Ovary (tissue), 3 donors: ENCODE data around the gene CAMTA1.

Experiments
- CTCF ChIP-seq, 3 donors: fragments of 450-650 bp in 2 of 3; fragments of 200-600 bp in 1 of 3; IDR thresholded peaks; one replicate each; pipeline versions ENCODE4 v1.5.1 to v1.8.0; 2016 to 2022; ENCODE audit warnings: antibody characterized with exemption in 3 of 3, mild to moderate bottlenecking in 1 of 3
- EP300 ChIP-seq: sonication (generic); formaldehyde crosslinking; IDR thresholded peaks from one replicate; pipeline ENCODE4 v1.6.1; 2017; ENCODE audit warnings: antibody characterized with exemption
- POLR2A ChIP-seq: fragments of 450-650 bp; IDR thresholded peaks from one replicate; pipeline ENCODE4 v1.6.1; 2017; ENCODE audit warnings: antibody characterized with exemption, mild to moderate bottlenecking, moderate library complexity
- donor health status: DM: no; HTN: no; CAD: no.

DNA sequence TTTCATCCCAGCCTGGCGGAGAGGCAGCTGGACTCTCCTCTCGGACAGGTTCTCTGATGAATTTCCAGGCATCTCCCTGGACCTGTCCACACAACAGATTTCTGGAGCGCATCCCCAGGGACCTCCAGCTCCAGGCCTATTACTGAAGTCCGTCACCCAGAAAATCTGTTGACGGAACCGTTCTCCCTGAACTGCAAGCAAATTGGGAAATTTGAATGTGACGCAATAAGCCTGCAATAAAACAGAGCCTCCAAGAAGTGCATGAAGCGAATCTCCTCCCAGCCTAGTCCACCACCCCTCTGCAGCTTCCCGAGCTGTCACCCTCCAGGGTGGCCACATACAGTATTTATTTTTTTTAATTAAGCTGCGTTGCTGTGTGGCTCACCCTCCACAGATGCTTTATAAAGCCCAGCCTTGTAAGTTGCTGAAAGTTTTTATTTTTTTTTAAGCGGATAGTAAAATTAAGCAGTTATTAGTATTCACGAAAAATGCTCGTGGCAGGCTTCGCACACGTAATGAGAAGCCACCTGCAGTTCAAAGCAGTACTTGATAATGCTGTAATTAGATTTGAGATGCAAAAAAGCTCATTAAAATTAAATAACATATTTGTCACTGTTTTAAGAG, 173.3 kb downstream of the CAMTA1 start:
- TF ChIP-seq CTCF (IDR thresholded peaks at IDR 0.05), result no peak
- TF ChIP-seq EP300, result no peak
- no peak for TF ChIP-seq POLR2A
